Measurements from ENCODE around the gene TLK2.

Gene TLK2

DNA sequence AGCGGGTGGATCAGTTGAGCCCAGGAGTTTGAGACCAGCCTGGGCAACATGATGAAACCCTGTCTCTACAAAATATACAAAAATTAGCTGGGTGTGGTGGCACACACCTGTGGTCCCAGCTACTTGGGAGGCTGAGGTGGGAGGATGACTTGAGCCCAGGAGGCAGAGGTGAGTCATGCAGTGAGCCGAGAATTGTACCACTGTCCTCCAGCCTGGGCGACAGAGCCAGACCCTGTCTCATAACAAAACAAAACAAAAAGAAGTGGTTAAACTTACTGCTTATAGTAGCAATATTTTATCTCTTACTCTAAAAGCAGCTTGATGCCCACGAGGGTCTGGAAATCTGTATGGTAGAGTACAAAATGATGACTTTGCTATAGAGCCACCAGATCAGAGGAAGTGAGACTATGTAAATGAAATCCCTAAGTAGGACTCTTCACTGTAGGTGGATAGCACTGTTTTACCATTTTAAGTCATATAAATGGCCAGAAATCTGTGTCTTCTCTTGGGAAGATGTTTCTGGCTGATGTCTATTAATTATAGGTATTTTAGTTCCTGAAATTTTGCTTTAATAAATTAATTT, 88.5 kb downstream of the TLK2 start:
- no peaks in the 10 kb centered on the region for H3K9me3 ChIP-seq (ENCODE audit: low read length)
- no peaks in the 10 kb centered on the region for H3K4me1 ChIP-seq (ENCODE audit: insufficient read depth, low read length)
- H3K4me3 ChIP-seq (ENCODE audit: low read depth in 1 of 2, low read length in 2 of 2) = no peak overlapping the region
- H3K27ac ChIP-seq (ENCODE audit: low read depth, low read length) = no peak overlapping the region
- no peak overlapping the region for H3K9ac ChIP-seq (ENCODE audit: low read length)
- peaks cover 32% of the 10 kb centered on the region for H3K36me3 ChIP-seq (ENCODE audit: insufficient read depth, low read length)
- H3K27me3 ChIP-seq (ENCODE audit: control insufficient read depth in 1 of 2, insufficient read depth in 2 of 2, low read length in 2 of 2) = no peaks in the 10 kb centered on the region

- Histone ChIP-seq H3K36me3 (ENCODE audit: insufficient read depth, low read length) (peaks cover 25% of the 10 kb centered on the region), H3K27me3 (ENCODE audit: control insufficient read depth in 1 of 2, insufficient read depth in 2 of 2, low read length in 2 of 2) (no peaks in the 10 kb centered on the region), H3K4me1 (ENCODE audit: insufficient read depth, low read length) (no peaks in the 10 kb centered on the region), H3K4me3 (ENCODE audit: low read depth in 1 of 2, low read length in 2 of 2) (no peak overlapping the region), H3K27ac (ENCODE audit: low read depth, low read length) (no peak overlapping the region), H3K9me3 (ENCODE audit: low read length) (no peaks in the 10 kb centered on the region), H3K9ac (ENCODE audit: low read length) (no peak overlapping the region)
Observed at GRCh38 chr17:62572488-62572887, 93.9 kb downstream of the TLK2 start.

DNA sequence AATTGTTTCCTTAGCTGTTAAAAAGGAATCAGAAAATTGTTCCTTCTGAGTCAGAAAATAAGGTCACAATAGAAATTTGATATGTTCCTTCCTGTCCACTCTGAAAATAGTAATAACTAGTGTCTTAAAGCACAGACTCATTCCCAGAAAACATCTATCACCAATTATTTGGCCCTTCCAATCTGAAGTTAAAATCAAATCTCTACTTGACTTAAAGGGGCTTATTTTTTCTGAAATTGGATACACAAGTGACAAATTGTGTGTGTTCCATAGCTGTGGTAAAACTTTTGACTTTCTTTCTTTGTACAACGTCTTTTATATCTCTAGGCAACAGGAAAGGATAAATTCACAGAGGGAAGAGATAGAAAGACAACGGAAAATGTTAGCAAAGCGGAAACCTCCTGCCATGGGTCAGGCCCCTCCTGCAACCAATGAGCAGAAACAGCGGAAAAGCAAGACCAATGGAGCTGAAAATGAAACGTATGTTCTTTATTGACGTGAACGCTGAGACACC, 94.3 kb downstream of the TLK2 start:
- no peak overlapping the region for H3K27ac ChIP-seq (ENCODE audit: low read depth, low read length)
- H3K36me3 ChIP-seq (ENCODE audit: insufficient read depth, low read length) = peaks cover 25% of the 10 kb centered on the region
- no peaks in the 10 kb centered on the region for H3K4me1 ChIP-seq (ENCODE audit: insufficient read depth, low read length)
- H3K27me3 ChIP-seq (ENCODE audit: control insufficient read depth in 1 of 2, insufficient read depth in 2 of 2, low read length in 2 of 2) = no peaks in the 10 kb centered on the region
- H3K4me3 ChIP-seq (ENCODE audit: low read depth in 1 of 2, low read length in 2 of 2) = no peak overlapping the region
- no peaks in the 10 kb centered on the region for H3K9me3 ChIP-seq (ENCODE audit: low read length)
- no peak overlapping the region for H3K9ac ChIP-seq (ENCODE audit: low read length)

DNA sequence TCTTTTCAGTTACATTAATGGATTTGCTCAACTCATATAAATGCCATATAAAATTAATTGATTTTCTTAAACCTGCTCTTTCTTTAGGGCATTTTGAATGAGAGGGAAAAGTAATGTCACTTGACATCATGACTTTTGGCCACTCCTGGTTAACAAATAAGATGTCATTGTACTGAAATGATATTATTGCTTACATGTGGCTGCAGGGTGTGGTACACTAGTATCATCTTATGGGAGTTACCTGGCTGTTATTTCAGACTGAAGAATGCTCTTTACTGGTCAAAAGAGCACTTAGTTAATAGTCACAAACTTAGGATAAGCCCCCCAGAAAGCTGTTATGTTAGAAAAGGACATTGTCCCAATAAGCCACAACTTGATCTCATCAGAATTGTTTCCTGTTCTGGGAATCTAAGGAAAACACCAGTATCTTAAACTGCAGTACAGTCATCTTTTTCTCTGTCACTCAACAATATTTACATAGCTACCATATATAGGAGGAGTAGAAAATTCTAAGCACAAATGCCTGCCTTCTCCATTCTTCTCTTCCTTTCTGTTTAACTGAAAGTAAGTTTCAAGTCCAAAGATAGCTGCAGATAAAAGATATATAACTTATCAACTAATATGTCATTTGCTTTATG, 95.0 kb downstream of the TLK2 start:
- Histone ChIP-seq H3K9ac (ENCODE audit: low read length) (no peak overlapping the region), H3K27ac (ENCODE audit: low read depth, low read length) (no peak overlapping the region), H3K4me3 (ENCODE audit: low read depth in 1 of 2, low read length in 2 of 2) (no peak overlapping the region), H3K36me3 (ENCODE audit: insufficient read depth, low read length) (peaks cover 25% of the 10 kb centered on the region), H3K9me3 (ENCODE audit: low read length) (no peaks in the 10 kb centered on the region), H3K4me1 (ENCODE audit: insufficient read depth, low read length) (no peaks in the 10 kb centered on the region), H3K27me3 (ENCODE audit: control insufficient read depth in 1 of 2, insufficient read depth in 2 of 2, low read length in 2 of 2) (no peaks in the 10 kb centered on the region)

GRCh38 chr17:62576382-62576781, 97.8 kb downstream of the TLK2 start:
- Histone ChIP-seq H3K27me3 (ENCODE audit: control insufficient read depth in 1 of 2, insufficient read depth in 2 of 2, low read length in 2 of 2) (no peaks in the 10 kb centered on the region), H3K9ac (ENCODE audit: low read length) (no peak overlapping the region), H3K9me3 (ENCODE audit: low read length) (no peaks in the 10 kb centered on the region), H3K4me3 (ENCODE audit: low read depth in 1 of 2, low read length in 2 of 2) (no peak overlapping the region), H3K4me1 (ENCODE audit: insufficient read depth, low read length) (no peaks in the 10 kb centered on the region), H3K27ac (ENCODE audit: low read depth, low read length) (no peak overlapping the region), H3K36me3 (ENCODE audit: insufficient read depth, low read length) (peaks cover 34% of the 10 kb centered on the region)

DNA sequence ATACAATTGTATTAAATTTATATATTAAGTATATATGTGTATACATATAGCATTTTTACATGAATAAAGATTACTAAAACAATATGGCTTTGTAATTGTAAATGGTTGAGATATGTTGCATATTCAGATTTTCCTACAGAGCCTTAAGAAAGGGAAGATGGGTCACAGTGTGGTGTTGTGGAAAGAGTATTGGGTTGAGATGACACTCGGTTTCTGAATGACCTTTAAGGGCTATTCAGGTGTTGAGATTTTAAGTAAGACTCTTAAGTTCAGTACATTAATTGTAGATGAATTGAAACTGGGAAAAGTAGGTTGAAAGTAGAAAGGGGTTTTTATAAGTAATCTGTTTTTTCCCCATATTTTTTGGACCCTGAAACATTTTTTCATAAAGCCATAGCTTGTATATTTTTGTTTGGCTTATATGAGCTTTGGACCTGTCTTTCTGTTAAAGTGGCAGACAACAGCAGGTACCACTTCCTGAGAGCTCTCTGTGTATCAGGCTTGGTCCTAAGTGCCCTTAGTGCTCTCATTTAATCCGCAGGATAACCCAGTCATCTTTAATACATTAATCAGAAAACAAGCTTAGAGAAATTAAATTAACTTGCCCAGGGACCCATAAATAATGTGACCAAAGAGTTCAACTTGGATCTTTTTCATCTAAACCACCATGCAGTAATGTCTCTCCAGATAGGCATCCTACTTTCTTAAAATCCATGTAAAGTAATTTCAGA, 100.3 kb downstream of the TLK2 start:
- no peak overlapping the region for H3K27ac ChIP-seq (ENCODE audit: low read depth, low read length)
- no peak overlapping the region for H3K4me3 ChIP-seq (ENCODE audit: low read depth in 1 of 2, low read length in 2 of 2)
- no peaks in the 10 kb centered on the region for H3K9me3 ChIP-seq (ENCODE audit: low read length)
- peaks cover 29% of the 10 kb centered on the region for H3K36me3 ChIP-seq (ENCODE audit: insufficient read depth, low read length)
- H3K4me1 ChIP-seq (ENCODE audit: insufficient read depth, low read length) = no peaks in the 10 kb centered on the region
- H3K27me3 ChIP-seq (ENCODE audit: control insufficient read depth in 1 of 2, insufficient read depth in 2 of 2, low read length in 2 of 2) = no peaks in the 10 kb centered on the region
- H3K9ac ChIP-seq (ENCODE audit: low read length) = no peak overlapping the region

DNA sequence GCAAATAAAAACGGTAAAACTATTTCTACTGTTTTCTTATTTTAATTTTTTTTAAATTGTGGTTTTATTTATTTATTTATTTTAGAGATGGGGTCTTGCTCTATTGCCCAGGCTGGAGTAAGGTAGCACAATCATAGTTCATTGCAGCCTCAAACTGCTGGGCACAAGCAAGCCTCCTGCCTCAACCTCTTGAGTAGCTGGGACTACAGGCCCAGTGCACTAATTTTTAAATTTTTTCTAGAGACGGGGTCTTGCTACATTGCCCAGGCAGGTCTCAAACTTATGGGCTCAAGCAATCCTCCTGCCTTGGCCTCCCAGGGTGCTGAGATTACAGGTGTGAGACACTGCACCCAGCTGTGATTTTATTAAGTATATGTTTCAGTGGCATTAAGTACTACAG, 102.3 kb downstream of the TLK2 start:
- Histone ChIP-seq H3K27ac (ENCODE audit: low read depth, low read length) (no peak overlapping the region), H3K4me3 (ENCODE audit: low read depth in 1 of 2, low read length in 2 of 2) (no peak overlapping the region), H3K4me1 (ENCODE audit: insufficient read depth, low read length) (no peaks in the 10 kb centered on the region), H3K9me3 (ENCODE audit: low read length) (no peaks in the 10 kb centered on the region), H3K9ac (ENCODE audit: low read length) (no peak overlapping the region), H3K36me3 (ENCODE audit: insufficient read depth, low read length) (peaks cover 15% of the 10 kb centered on the region), H3K27me3 (ENCODE audit: control insufficient read depth in 1 of 2, insufficient read depth in 2 of 2, low read length in 2 of 2) (no peaks in the 10 kb centered on the region)

- Histone ChIP-seq H3K4me1 (ENCODE audit: insufficient read depth, low read length) (no peaks in the 10 kb centered on the region), H3K9me3 (ENCODE audit: low read length) (no peaks in the 10 kb centered on the region), H3K36me3 (ENCODE audit: insufficient read depth, low read length) (peaks cover 13% of the 10 kb centered on the region)
Observed at GRCh38 chr17:62581764-62582163, 103.1 kb downstream of the TLK2 start.

GRCh38 chr17:62587554-62587953, 108.9 kb downstream of the TLK2 start:
- H3K9me3 ChIP-seq (ENCODE audit: low read length) = no peaks in the 10 kb centered on the region
- H3K4me1 ChIP-seq (ENCODE audit: insufficient read depth, low read length) = no peaks in the 10 kb centered on the region
- no peaks in the 10 kb centered on the region for H3K27me3 ChIP-seq (ENCODE audit: control insufficient read depth in 1 of 2, insufficient read depth in 2 of 2, low read length in 2 of 2)
- peaks cover 24% of the 10 kb centered on the region for H3K36me3 ChIP-seq (ENCODE audit: insufficient read depth, low read length)
- no peak overlapping the region for H3K27ac ChIP-seq (ENCODE audit: low read depth, low read length)
- H3K9ac ChIP-seq (ENCODE audit: low read length) = no peak overlapping the region
- no peak overlapping the region for H3K4me3 ChIP-seq (ENCODE audit: low read depth in 1 of 2, low read length in 2 of 2)

More at GRCh38 chr17:62581764-62582163, 103.1 kb downstream of the TLK2 start:
- no peak overlapping the region for H3K4me3 ChIP-seq (ENCODE audit: low read depth in 1 of 2, low read length in 2 of 2)
- H3K27me3 ChIP-seq (ENCODE audit: control insufficient read depth in 1 of 2, insufficient read depth in 2 of 2, low read length in 2 of 2) = no peaks in the 10 kb centered on the region
- H3K9ac ChIP-seq (ENCODE audit: low read length) = no peak overlapping the region
- no peak overlapping the region for H3K27ac ChIP-seq (ENCODE audit: low read depth, low read length)

GRCh38 chr17:62588109-62588508, 109.5 kb downstream of the TLK2 start:
- H3K9ac ChIP-seq (ENCODE audit: low read length) = no peak overlapping the region
- H3K4me3 ChIP-seq (ENCODE audit: low read depth in 1 of 2, low read length in 2 of 2) = no peak overlapping the region
- H3K27me3 ChIP-seq (ENCODE audit: control insufficient read depth in 1 of 2, insufficient read depth in 2 of 2, low read length in 2 of 2) = no peaks in the 10 kb centered on the region
- H3K36me3 ChIP-seq (ENCODE audit: insufficient read depth, low read length) = peaks cover 24% of the 10 kb centered on the region
- no peak overlapping the region for H3K27ac ChIP-seq (ENCODE audit: low read depth, low read length)
- no peaks in the 10 kb centered on the region for H3K9me3 ChIP-seq (ENCODE audit: low read length)
- no peaks in the 10 kb centered on the region for H3K4me1 ChIP-seq (ENCODE audit: insufficient read depth, low read length)

DNA sequence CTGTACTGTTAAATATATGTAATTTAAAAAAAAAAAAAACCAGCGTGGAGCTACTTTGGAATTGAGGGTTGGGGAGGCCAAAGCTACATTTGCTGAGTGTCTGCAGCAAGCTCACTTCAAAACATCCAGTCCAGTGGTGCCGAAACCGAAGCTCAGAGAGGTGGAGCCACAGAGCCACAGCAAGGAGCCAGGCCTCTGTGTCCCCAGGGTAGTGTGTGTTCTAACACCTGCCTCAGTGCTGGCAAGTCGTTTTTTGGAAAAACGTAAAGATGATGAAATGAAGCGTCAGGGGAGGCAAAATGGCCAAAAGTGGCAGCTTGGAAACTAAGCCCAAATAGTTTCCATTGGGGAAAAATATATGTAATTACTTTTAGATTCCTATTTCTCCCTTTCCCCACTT, 112.7 kb downstream of the TLK2 start:
- Histone ChIP-seq H3K27me3 (ENCODE audit: control insufficient read depth in 1 of 2, insufficient read depth in 2 of 2, low read length in 2 of 2) (no peaks in the 10 kb centered on the region), H3K4me3 (ENCODE audit: low read depth in 1 of 2, low read length in 2 of 2) (no peak overlapping the region), H3K36me3 (ENCODE audit: insufficient read depth, low read length) (peaks cover 34% of the 10 kb centered on the region), H3K9me3 (ENCODE audit: low read length) (no peaks in the 10 kb centered on the region), H3K27ac (ENCODE audit: low read depth, low read length) (no peak overlapping the region), H3K4me1 (ENCODE audit: insufficient read depth, low read length) (no peaks in the 10 kb centered on the region), H3K9ac (ENCODE audit: low read length) (no peak overlapping the region)

All from muscle layer of colon (tissue), 2 donors.